ENCODE measurements around the gene ATP6V1A. TPM values are rescaled to one million over a fixed set of nuclear protein-coding genes. Genes with fewer than 3 reads are reported as not detected.

Gene ATP6V1A
- total RNA-seq, 4 donors from 2014 or later = 23.4 to 43.6 (median 28.7) TPM

DNA sequence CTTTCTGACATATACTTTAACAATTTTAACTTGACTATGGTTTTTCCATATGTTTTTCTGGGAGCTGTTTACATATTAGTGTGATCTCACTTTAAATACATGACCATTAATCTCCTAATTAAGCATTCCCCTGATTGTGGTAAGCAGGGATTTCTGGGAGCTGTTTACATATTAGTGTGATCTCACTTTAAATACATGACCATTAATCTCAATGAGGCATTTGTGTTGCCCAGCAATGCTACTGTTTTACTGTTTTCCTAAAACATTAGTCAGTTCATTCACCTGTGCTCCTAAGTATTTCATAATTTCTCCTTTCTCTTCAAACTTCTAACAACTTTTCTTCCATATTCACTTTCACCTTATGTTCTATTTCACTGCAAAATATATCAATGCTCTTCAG lies 88.1 kb downstream of the ATP6V1A start:
- DNase-seq = no peak
- Histone ChIP-seq H3K4me1 (peaks cover 0 to 5% (median 0%) of the 10 kb centered on the region in 4 donors), H3K36me3 (no peaks in the 10 kb centered on the region), H3K27me3 (no peaks in the 10 kb centered on the region), H3K9me3 (no peaks in the 10 kb centered on the region), H3K4me3 (no peak overlapping the region), H3K27ac (no peak overlapping the region)
- no peak for TF ChIP-seq POLR2A (IDR thresholded peaks at IDR 0.05)
- TF ChIP-seq, protein P1, sequence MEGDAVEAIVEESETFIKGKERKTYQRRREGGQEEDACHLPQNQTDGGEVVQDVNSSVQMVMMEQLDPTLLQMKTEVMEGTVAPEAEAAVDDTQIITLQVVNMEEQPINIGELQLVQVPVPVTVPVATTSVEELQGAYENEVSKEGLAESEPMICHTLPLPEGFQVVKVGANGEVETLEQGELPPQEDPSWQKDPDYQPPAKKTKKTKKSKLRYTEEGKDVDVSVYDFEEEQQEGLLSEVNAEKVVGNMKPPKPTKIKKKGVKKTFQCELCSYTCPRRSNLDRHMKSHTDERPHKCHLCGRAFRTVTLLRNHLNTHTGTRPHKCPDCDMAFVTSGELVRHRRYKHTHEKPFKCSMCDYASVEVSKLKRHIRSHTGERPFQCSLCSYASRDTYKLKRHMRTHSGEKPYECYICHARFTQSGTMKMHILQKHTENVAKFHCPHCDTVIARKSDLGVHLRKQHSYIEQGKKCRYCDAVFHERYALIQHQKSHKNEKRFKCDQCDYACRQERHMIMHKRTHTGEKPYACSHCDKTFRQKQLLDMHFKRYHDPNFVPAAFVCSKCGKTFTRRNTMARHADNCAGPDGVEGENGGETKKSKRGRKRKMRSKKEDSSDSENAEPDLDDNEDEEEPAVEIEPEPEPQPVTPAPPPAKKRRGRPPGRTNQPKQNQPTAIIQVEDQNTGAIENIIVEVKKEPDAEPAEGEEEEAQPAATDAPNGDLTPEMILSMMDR (IDR thresholded peaks at IDR 0.05) = no peak

DNA sequence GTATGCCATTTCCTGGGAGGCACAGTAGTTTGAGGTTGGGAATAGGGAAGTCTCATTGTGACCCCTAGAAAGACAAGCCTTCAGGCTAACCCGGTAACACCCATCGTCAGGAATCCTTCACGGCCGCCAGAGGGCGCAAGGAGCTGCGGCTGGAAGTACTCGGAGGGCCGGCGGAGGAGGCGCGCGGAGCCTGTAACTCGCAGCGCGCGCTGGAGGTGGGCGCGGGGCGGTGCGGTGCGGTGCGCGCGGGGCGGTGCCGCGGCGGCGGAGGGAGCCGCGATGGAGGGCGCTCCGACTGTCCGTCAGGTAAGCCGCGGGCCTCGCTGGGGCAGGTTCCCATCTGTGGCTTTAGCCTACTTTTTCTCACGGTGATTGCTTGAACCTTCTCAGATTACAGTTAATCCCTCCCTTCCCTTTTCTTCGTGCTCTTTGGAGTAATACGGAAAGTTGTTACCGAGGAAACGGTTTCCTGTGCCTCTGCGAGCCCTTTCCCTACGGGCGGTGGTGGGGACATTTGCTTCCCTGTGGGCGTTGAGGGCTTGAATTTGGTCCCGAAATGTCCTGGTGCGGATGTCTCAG lies 91.9 kb downstream of the ATP6V1A start, which contains the start of gene GRAMD1C:
Gene GRAMD1C (plus strand): TSS at position 158 of the 579 bp plus-strand sequence. CDS start 122 bp downstream, at position 280.
- H3K27me3 ChIP-seq = no peaks in the 10 kb centered on the region
- H3K9me3 ChIP-seq = no peaks in the 10 kb centered on the region
- H3K4me1 ChIP-seq = no peaks in the 10 kb centered on the region
- H3K4me3 ChIP-seq = peak within 1 kb of the TSS; percentile 40 to 70 (median 54)
- H3K36me3 ChIP-seq = no peaks in the 10 kb centered on the region
- peak; percentile 85 to 94 (median 86) for DNase-seq
- no peak for TF ChIP-seq POLR2A (IDR thresholded peaks at IDR 0.05)
- TF ChIP-seq, protein P1 (IDR thresholded peaks at IDR 0.05) = peak; percentile 77 to 93 (median 86)
- peak within 1 kb of the TSS; percentile 29 to 53 (median 50) for H3K27ac ChIP-seq

DNA sequence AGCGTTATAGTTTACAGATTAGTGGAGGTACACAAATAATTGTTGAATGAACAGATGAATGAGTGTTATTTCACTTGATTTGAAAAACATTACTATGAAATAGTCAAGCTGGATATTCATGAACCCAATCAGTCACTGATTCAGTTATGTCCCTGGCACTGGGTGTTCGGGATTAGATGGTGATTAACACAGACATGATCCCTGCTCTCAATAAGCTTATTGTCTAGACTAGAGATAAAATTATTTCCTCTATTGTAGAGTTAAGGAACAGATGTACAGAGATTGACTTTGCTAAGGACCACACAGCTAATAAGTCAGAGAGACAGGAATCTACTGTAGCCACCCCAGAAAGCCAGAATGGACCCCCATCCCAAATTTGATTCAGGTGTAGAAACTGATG lies 92.7 kb downstream of the ATP6V1A start:
- H3K27ac ChIP-seq = no peak overlapping the region
- no peaks in the 10 kb centered on the region for H3K4me1 ChIP-seq
- peak overlapping the region in 1 of 4 donors; percentile 70 for H3K4me3 ChIP-seq
- no peaks in the 10 kb centered on the region for H3K9me3 ChIP-seq
- no peak for DNase-seq
- no peak for TF ChIP-seq POLR2A (IDR thresholded peaks at IDR 0.05)
- TF ChIP-seq, protein P1 (IDR thresholded peaks at IDR 0.05) = no peak
- no peaks in the 10 kb centered on the region for H3K36me3 ChIP-seq
- H3K27me3 ChIP-seq = no peaks in the 10 kb centered on the region

DNA sequence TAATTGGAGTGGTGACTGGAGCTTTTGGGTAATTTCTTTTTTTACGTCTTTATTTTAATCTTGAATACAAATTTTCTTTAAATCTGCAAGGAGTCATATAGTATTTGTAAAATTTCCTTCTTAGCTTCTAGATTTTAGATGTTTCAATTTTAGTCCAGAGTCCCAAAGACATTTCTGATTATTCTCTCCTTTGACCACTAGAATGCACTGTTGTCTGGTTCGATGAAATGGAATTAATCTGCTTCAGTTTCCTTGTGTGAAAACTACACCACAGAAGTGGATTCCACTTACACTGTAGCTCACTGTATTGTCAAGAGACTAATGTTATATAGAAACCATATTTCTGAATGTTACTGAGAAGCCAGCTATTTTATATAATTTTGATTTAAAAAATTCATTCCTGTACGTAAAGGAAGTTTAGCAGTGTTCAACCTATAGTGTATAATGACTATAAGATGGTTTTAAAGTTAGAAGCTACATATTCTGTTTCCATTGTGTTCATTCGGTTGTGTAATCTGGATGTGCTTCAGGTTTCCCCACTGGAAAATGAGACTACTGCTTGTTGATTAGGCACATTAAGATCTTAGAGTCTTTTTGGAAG lies 97.9 kb downstream of the ATP6V1A start:
- no peak overlapping the region for H3K4me3 ChIP-seq
- DNase-seq = no peak
- H3K9me3 ChIP-seq = no peaks in the 10 kb centered on the region
- no peaks in the 10 kb centered on the region for H3K27me3 ChIP-seq
- TF ChIP-seq, protein P1 (IDR thresholded peaks at IDR 0.05) = peak in 5 of 6 experiments; percentile 8 to 85 (median 76)
- no peak for TF ChIP-seq POLR2A (IDR thresholded peaks at IDR 0.05)
- H3K4me1 ChIP-seq = no peaks in the 10 kb centered on the region
- no peaks in the 10 kb centered on the region for H3K36me3 ChIP-seq
- H3K27ac ChIP-seq = no peak overlapping the region

DNA sequence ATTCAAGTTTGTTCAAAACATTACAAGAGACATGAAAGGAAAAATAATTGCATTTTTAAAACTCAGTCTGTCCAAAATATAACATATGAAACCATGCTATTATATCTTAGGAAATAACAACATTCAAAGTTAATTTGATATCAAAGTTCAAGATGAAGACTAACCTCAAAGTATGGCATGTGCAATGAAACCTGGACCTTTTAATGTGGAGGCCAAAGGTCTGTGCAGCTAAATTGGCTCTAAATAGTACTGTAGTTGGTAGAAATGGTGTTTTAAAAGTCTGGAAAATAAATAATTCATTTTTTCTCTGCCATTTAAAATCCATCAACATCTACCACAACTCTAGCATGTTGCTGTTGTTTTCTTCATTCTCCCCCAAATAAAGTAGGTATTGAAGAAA lies 100.4 kb downstream of the ATP6V1A start:
- H3K27me3 ChIP-seq = no peaks in the 10 kb centered on the region
- no peaks in the 10 kb centered on the region for H3K9me3 ChIP-seq
- no peaks in the 10 kb centered on the region for H3K4me1 ChIP-seq
- peak overlapping the region in 3 of 4 donors; percentile 10 to 78 (median 68) for H3K27ac ChIP-seq
- no peak for TF ChIP-seq POLR2A (IDR thresholded peaks at IDR 0.05)
- TF ChIP-seq, protein P1 (IDR thresholded peaks at IDR 0.05) = no peak
- H3K36me3 ChIP-seq = no peaks in the 10 kb centered on the region
- DNase-seq = no peak
- H3K4me3 ChIP-seq = no peak overlapping the region

Measured in Peyer's patch (tissue), 4 donors.